Mesendoderm (in vitro differentiated cells): ENCODE results near the gene JAKMIP1.

Experiments used
- DNase-seq: peaks from one replicate; pipeline ENCODE4 v3.0.0; 2013
- H2AK5ac ChIP-seq: 2 replicates; pipeline ENCODE4 v1.6.1; 2013; ENCODE audit warnings: low read length, inconsistent platforms
- H2BK120ac ChIP-seq: 2 replicates; pipeline ENCODE4 v1.6.1; 2013; ENCODE audit warnings: low read depth, mild to moderate bottlenecking, low read length, moderate library complexity, mixed read lengths
- H2BK15ac ChIP-seq: replicated peaks from 2 replicates; pipeline ENCODE4 v1.6.1; 2013; ENCODE audit warnings: low read depth, mild to moderate bottlenecking, moderate library complexity
- H2BK5ac ChIP-seq: 2 replicates; pipeline ENCODE4 v1.6.1; 2013; ENCODE audit warnings: low read length, inconsistent platforms
- H3K18ac ChIP-seq: 2 replicates; pipeline ENCODE4 v1.6.1; 2013; ENCODE audit warnings: mild to moderate bottlenecking, low read length, mixed read lengths
- H3K23ac ChIP-seq: one replicate; pipeline ENCODE4 v1.6.1; 2013; ENCODE audit warnings: low read length
- H3K27ac ChIP-seq: 2 replicates; pipeline ENCODE4 v1.5.1; 2013; ENCODE audit warnings: low read depth, mild to moderate bottlenecking, inconsistent platforms, low read length, moderate library complexity
- H3K27me3 ChIP-seq: 2 replicates; pipeline ENCODE4 v1.6.1; 2013; ENCODE audit warnings: low read length, control low read depth, mild to moderate bottlenecking, inconsistent platforms; ENCODE audit not compliant: insufficient read depth, poor library complexity
- H3K36me3 ChIP-seq: 2 replicates; pipeline ENCODE4 v1.6.1; 2013; ENCODE audit warnings: low read length, inconsistent platforms; ENCODE audit not compliant: control insufficient read depth, insufficient read depth
- H3K4ac ChIP-seq: one replicate; pipeline ENCODE4 v1.6.1; 2013; ENCODE audit warnings: low read depth, mild to moderate bottlenecking, low read length, moderate library complexity
- H3K4me1 ChIP-seq: 2 replicates; pipeline ENCODE4 v1.6.1; 2013; ENCODE audit warnings: low read depth, low read length, inconsistent platforms; ENCODE audit not compliant: control insufficient read depth
- H3K4me2 ChIP-seq: 2 replicates; pipeline ENCODE4 v1.6.1; 2013; ENCODE audit warnings: low read length
- H3K4me3 ChIP-seq: 2 replicates; pipeline ENCODE4 v1.5.1; 2013; ENCODE audit warnings: mild to moderate bottlenecking, low read length
- H3K56ac ChIP-seq: one replicate; pipeline ENCODE4 v1.6.1; 2013; ENCODE audit warnings: low read length
- H3K79me1 ChIP-seq: 2 replicates; pipeline ENCODE4 v1.6.1; 2013; ENCODE audit warnings: low read length, inconsistent platforms
- H3K79me2 ChIP-seq: 2 replicates; pipeline ENCODE4 v1.6.1; 2013; ENCODE audit warnings: mild to moderate bottlenecking, low read length; ENCODE audit not compliant: control insufficient read depth, insufficient read depth
- H3K9ac ChIP-seq: 2 replicates; pipeline ENCODE4 v1.6.1; 2013; ENCODE audit warnings: low read length, inconsistent platforms
- H4K5ac ChIP-seq: one replicate; pipeline ENCODE4 v1.6.1; 2013; ENCODE audit warnings: low read length
- H4K8ac ChIP-seq: one replicate; pipeline ENCODE4 v1.6.1; 2013; ENCODE audit warnings: low read depth, mild to moderate bottlenecking, control low read depth, low read length, moderate library complexity
- WGBS: extraction: QIAGEN DNeasy Blood & Tissue Kit; methylation state at CpG from one replicate; pipeline ENCODE4 v1.1.7; 2013; ENCODE audit warnings: low lambda C conversion rate, missing lambda C conversion rate; ENCODE audit not compliant: insufficient coverage; ENCODE audit errors: extremely low coverage; 5-methylcytosine and 5-hydroxymethylcytosine counted together

The JAKMIP1 gene

GRCh38 chr4:6152869-6153705 lies 47.3 kb downstream of the JAKMIP1 start:
- peak overlapping the region; percentile 15 for H2BK120ac ChIP-seq
- H3K18ac ChIP-seq = peak overlapping the region; percentile 12
- H3K27ac ChIP-seq = no peak overlapping the region
- peak overlapping the region; percentile 26 for H3K9ac ChIP-seq
- H3K23ac ChIP-seq = peak overlapping the region; percentile 33
- no peak overlapping the region for H4K5ac ChIP-seq
- H3K4ac ChIP-seq = peak overlapping the region; percentile 38
- DNase-seq = no peak
- H3K56ac ChIP-seq = peak overlapping the region; percentile 69
- H3K4me2 ChIP-seq = no peak overlapping the region
- peak overlapping the region; percentile 90 for H2AK5ac ChIP-seq
- no peak overlapping the region for H3K4me3 ChIP-seq
- no CpG with 5 or more reads among the region's 15 CpGs for WGBS
- H2BK15ac ChIP-seq = no peak overlapping the region
- peaks cover 22% of the 10 kb centered on the region for H3K4me1 ChIP-seq
- no peaks in the 10 kb centered on the region for H3K27me3 ChIP-seq
- no peak overlapping the region for H4K8ac ChIP-seq
- no peaks in the 10 kb centered on the region for H3K79me1 ChIP-seq
- peak overlapping the region; percentile 52 for H2BK5ac ChIP-seq
- no peaks in the 10 kb centered on the region for H3K36me3 ChIP-seq
- H3K79me2 ChIP-seq = no peaks in the 10 kb centered on the region

DNA sequence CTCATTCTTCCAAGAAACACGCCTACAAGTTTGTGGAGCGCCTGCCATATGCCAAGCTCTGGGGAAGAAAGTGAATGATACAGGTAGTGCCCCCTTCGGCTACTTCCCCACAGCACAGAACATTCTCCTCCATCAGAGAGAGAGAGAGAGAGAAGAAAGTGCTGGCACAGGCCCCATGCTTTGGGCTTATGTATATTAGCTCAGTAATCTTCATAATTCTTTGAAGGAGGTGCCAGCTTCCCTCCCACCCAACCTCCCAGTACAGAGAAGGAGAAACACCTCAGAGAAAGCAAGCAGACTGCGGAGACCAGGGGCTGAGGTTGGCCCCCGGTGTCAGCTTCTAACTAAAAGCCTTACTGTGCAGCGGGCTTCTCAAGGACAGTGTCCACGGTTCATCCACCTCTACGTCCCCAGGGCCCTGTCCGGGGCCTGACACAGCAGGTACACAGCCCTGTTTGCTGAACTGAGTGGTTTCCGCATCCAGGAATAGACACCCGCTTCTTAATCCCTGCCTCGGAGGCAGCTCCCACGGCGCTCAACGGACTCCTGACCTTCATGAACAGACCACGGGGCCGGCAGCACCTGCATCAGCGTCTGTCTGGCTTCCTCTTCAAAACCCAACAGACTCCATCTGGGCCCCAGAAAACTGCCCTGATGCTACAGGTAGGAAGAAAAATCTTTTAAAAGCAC lies 50.2 kb downstream of the JAKMIP1 start:
- Histone ChIP-seq H3K18ac (no peak overlapping the region), H3K79me1 (no peaks in the 10 kb centered on the region), H3K4me2 (no peak overlapping the region), H3K79me2 (no peaks in the 10 kb centered on the region), H3K4ac (no peak overlapping the region), H2BK5ac (no peak overlapping the region), H2AK5ac (no peak overlapping the region), H3K4me1 (peaks cover 19% of the 10 kb centered on the region), H3K23ac (no peak overlapping the region), H3K36me3 (no peaks in the 10 kb centered on the region), H2BK120ac (no peak overlapping the region), H3K27me3 (no peaks in the 10 kb centered on the region), H3K27ac (no peak overlapping the region), H3K56ac (no peak overlapping the region), H3K9ac (no peak overlapping the region), H4K8ac (no peak overlapping the region), H2BK15ac (no peak overlapping the region), H4K5ac (no peak overlapping the region), H3K4me3 (no peak overlapping the region)
- WGBS = no CpG with 5 or more reads among the region's 18 CpGs
- DNase-seq = no peak

GRCh38 chr4:6148506-6149205 lies 51.7 kb downstream of the JAKMIP1 start:
- Histone ChIP-seq H3K4me3 (no peak overlapping the region), H3K27me3 (no peaks in the 10 kb centered on the region), H3K56ac (no peak overlapping the region), H3K4ac (no peak overlapping the region), H4K5ac (no peak overlapping the region), H3K4me2 (no peak overlapping the region), H3K27ac (no peak overlapping the region), H4K8ac (no peak overlapping the region), H3K18ac (no peak overlapping the region), H3K23ac (no peak overlapping the region), H3K79me2 (no peaks in the 10 kb centered on the region), H3K79me1 (no peaks in the 10 kb centered on the region), H3K36me3 (no peaks in the 10 kb centered on the region), H2BK120ac (no peak overlapping the region), H2BK15ac (no peak overlapping the region), H2BK5ac (no peak overlapping the region), H3K4me1 (peaks cover 4% of the 10 kb centered on the region), H2AK5ac (no peak overlapping the region), H3K9ac (no peak overlapping the region)
- WGBS = no CpG with 5 or more reads among the region's 20 CpGs
- DNase-seq = no peak

- no peak for DNase-seq
- H2BK5ac ChIP-seq = no peak overlapping the region
- no peak overlapping the region for H3K9ac ChIP-seq
- no CpG with 5 or more reads among the region's 6 CpGs for WGBS
- peaks cover 4% of the 10 kb centered on the region for H3K4me1 ChIP-seq
- H3K79me1 ChIP-seq = no peaks in the 10 kb centered on the region
- no peak overlapping the region for H2BK15ac ChIP-seq
- H3K18ac ChIP-seq = no peak overlapping the region
- no peak overlapping the region for H3K56ac ChIP-seq
- no peak overlapping the region for H3K23ac ChIP-seq
- H3K4me3 ChIP-seq = no peak overlapping the region
- H3K36me3 ChIP-seq = no peaks in the 10 kb centered on the region
- no peak overlapping the region for H4K8ac ChIP-seq
- no peaks in the 10 kb centered on the region for H3K79me2 ChIP-seq
- no peak overlapping the region for H3K27ac ChIP-seq
- H2AK5ac ChIP-seq = no peak overlapping the region
- no peak overlapping the region for H2BK120ac ChIP-seq
- H3K4ac ChIP-seq = no peak overlapping the region
- H3K27me3 ChIP-seq = no peaks in the 10 kb centered on the region
- H4K5ac ChIP-seq = no peak overlapping the region
- no peak overlapping the region for H3K4me2 ChIP-seq
Measured at GRCh38 chr4:6147441-6147840, 52.9 kb downstream of the JAKMIP1 start.

GRCh38 chr4:6143603-6144181 lies 56.7 kb downstream of the JAKMIP1 start:
- H3K36me3 ChIP-seq = no peaks in the 10 kb centered on the region
- H3K27ac ChIP-seq = no peak overlapping the region
- no peak overlapping the region for H2BK5ac ChIP-seq
- H3K9ac ChIP-seq = no peak overlapping the region
- no CpG with 5 or more reads among the region's 3 CpGs for WGBS
- no peak overlapping the region for H2BK15ac ChIP-seq
- H2AK5ac ChIP-seq = no peak overlapping the region
- H3K4me2 ChIP-seq = no peak overlapping the region
- no peak overlapping the region for H4K5ac ChIP-seq
- no peaks in the 10 kb centered on the region for H3K27me3 ChIP-seq
- H3K4me1 ChIP-seq = no peaks in the 10 kb centered on the region
- no peak overlapping the region for H3K23ac ChIP-seq
- DNase-seq = no peak
- no peaks in the 10 kb centered on the region for H3K79me1 ChIP-seq
- H4K8ac ChIP-seq = no peak overlapping the region
- no peak overlapping the region for H3K18ac ChIP-seq
- no peaks in the 10 kb centered on the region for H3K79me2 ChIP-seq
- H3K4ac ChIP-seq = no peak overlapping the region
- H3K56ac ChIP-seq = no peak overlapping the region
- no peak overlapping the region for H3K4me3 ChIP-seq
- no peak overlapping the region for H2BK120ac ChIP-seq
